GM10847 (cell line): ENCODE results near the gene BST1.

Source experiments
- POLR2A ChIP-seq: IDR thresholded peaks from 2 replicates; pipeline ENCODE4 v1.6.1; 2011; ENCODE audit not compliant: insufficient read length; ENCODE audit errors: extremely low read depth

The BST1 gene

GRCh38 chr4:15688051-15688450, 14.8 kb upstream of the BST1 start:
- TF ChIP-seq POLR2A: no peak

GRCh38 chr4:15689540-15689939, 13.3 kb upstream of the BST1 start:
- no peak for TF ChIP-seq POLR2A

- TF ChIP-seq POLR2A: no peak
These were observed 12.7 kb upstream of the BST1 start for GRCh38 chr4:15690020-15690809.

- TF ChIP-seq POLR2A: no peak
These were observed 11.3 kb upstream of the BST1 start for GRCh38 chr4:15691346-15692135.

GRCh38 chr4:15692602-15693001, 10.3 kb upstream of the BST1 start:
- TF ChIP-seq POLR2A: no peak

GRCh38 chr4:15694431-15694830, 8.4 kb upstream of the BST1 start:
- TF ChIP-seq POLR2A: no peak

- TF ChIP-seq POLR2A: no peak
These were observed 7.6 kb upstream of the BST1 start for GRCh38 chr4:15695240-15695699.

GRCh38 chr4:15695729-15696128, 7.1 kb upstream of the BST1 start:
- TF ChIP-seq POLR2A: no peak

GRCh38 chr4:15696866-15697265, 6.0 kb upstream of the BST1 start:
- no peak for TF ChIP-seq POLR2A

- TF ChIP-seq POLR2A: no peak
These were observed 574 bp downstream of the BST1 start for GRCh38 chr4:15703439-15703838.

GRCh38 chr4:15704129-15704528, 1.3 kb downstream of the BST1 start:
- no peak for TF ChIP-seq POLR2A

- no peak for TF ChIP-seq POLR2A
These were observed 3.9 kb downstream of the BST1 start for GRCh38 chr4:15706646-15707362.

GRCh38 chr4:15707363-15707715, 4.5 kb downstream of the BST1 start:
- no peak for TF ChIP-seq POLR2A

- TF ChIP-seq POLR2A: no peak
These were observed 8.9 kb downstream of the BST1 start for GRCh38 chr4:15711762-15712161.

- TF ChIP-seq POLR2A: no peak
These were observed 9.3 kb downstream of the BST1 start for GRCh38 chr4:15712214-15712613.

GRCh38 chr4:15714141-15714540, 11.3 kb downstream of the BST1 start:
- TF ChIP-seq POLR2A: no peak
